Urothelium cell line (cell line): ENCODE measurements around the gene RTKN.
"Not testable (repeated sequence)": the region's sequence is repeated elsewhere in the genome, so short reads cannot be mapped to it uniquely, and the experiment has no call there.

Experiments used
- DNase-seq: peaks from one replicate; pipeline ENCODE4 v3.0.0; 2011; ENCODE audit warnings: low spot score, mixed read lengths
- FAIRE-seq: peaks from 2 replicates; lab custom pipeline; 2011; peaks lifted over from hg19 to GRCh38; lab: Jason Lieb, UNC

The RTKN gene

DNA sequence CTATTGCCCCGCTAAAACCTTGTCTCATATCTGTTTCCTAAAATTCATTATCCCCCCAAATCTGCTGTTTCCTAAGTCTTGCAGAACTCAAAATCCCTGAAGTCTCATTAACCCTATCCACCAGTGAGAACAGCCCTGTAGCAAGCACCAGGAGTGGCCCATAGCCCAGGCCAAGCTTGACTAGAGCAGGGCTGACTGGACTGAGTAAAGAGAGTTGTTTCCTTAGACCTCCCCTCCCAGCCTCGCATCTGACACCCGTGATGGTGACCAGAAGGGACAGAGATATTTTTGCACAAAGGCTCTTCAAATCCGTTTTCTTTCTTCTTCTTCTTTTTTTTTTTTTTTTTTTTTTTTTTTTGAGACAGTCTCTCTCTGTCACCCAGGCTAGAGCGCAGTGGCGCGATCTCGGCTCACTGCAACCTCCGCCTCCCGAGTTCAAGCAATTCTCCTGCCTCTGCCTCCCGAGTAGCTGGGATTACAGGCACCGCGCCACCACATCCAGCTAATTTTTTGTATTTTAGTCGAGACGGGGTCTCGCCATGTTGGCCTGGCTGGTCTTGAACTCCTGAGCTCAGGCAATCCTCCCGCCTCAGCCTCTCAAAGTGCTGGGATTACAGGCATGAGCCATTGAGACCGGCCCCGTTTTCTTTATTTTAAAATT, 21.2 kb downstream of the RTKN start:
- not testable (repeated sequence) for DNase-seq, FAIRE-seq

DNA sequence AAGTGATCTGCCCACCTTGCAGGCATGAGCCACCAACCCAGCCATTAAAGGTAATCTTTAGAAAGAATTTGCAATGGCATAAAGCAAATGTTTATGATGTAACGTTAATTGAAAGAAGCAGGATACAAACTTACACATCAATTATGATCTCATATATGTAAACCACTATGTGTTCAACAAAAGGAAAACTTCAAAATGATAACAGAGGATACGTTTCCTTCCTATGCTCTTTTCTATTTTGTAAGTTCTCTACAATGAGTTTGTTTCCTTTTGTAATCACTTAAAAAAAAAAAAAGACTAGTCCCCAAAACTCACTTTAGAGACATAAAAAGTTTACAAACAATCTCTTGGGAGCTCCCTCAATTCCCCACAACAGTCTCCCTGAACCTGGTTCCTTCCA, 21.7 kb downstream of the RTKN start:
- DNase-seq, result no peak
- FAIRE-seq, result no peak

GRCh38 chr2:74419345-74419744, 22.4 kb downstream of the RTKN start:
- no peak for DNase-seq
- FAIRE-seq, result no peak

DNA sequence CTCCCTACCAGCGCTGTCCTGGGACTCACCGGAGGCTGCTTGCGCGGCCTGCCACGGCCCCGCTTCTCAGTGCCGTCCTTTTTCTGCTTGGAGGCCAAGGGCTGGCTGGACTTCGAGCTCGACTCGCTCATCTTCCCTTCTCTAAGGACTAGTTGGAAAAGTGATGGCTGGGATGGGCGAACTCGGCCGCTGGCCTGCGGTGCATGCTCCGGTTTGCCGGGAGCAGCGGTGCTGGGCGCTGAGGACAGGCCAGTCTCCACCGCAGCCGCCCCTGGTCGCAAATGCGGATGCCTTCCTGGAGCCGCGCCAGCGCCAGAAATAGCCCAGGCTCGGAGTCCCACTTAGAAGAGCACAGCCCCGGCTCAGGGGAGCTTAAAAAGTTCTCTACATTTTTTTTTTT, 23.4 kb downstream of the RTKN start:
- DNase-seq (no peak), FAIRE-seq (no peak)

DNA sequence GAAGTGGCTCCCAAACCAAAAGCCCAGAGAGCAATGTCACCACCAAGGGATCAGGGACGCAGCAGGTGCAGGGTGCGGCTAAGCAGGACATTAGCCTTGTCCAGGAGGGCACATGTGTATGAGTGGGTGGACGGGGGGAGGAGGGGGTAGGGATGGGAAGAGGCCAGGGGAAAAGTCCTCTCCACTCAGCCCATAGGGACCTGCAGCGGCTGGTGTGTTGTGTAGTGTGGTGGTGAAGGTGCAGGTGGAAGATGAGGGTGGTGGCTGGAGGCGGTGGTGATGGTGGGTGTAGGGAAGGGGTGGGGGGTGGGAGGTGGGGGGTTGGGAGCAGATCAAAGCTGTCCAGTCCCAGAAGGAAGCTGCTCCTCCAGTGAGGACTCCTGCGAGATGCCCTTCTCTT, 24.0 kb downstream of the RTKN start:
- DNase-seq (no peak), FAIRE-seq (no peak)

- no peak for FAIRE-seq
Measured at GRCh38 chr2:74417197-74417596, 24.5 kb downstream of the RTKN start.

DNA sequence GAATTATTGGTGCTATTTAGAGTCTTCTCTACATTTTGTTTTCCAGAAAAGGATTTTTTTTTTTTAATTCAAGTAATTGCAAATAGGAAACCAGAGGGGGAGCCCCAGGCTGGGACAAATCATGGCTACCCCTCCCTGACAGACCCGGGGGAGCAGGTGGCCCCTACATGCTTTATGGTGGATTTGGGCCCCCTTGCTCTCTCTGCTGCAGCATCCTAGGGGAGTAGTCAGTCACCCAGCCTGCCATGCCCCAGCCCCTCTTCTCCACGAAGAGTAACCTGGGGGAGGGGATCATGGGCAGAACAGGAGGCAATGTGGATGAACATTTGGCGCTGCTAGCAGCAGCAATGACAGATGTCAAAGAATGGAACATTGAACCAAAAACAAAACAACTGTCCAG, 25.0 kb downstream of the RTKN start:
- DNase-seq (no peak), FAIRE-seq (no peak)

More at GRCh38 chr2:74417197-74417596, 24.5 kb downstream of the RTKN start:
- no peak for DNase-seq

DNA sequence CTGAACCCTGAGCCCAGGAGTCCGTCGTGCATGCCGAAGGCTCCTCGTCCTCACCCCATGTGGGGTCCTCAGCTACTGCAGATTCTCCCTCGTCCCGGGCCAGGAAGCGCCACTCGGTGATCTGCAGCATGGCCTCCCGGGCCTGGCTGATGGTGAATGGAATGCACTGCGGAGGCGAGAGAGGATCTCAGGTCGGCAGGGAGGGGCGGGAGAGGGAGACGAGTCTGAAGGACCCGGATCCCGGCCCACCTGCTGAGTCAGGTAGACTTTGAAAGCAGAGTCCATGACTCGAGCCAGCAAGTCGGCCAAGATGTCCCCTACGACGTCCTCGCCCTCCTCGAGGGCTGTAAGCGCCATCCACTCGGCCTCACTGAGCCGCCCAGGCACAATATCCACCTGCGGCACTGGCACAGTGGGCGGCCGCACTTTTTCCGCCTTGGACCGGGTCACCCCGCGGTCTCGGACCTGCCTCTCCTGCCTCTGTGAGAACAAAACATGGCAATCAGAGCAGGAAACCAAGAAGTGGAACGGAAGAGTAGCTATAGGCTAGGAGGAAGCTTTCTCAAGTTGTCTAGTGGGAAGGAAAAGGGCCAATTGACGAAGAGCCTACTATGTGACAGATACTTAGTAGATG, 25.9 kb downstream of the RTKN start:
- DNase-seq (no peak), FAIRE-seq (no peak)

GRCh38 chr2:74414881-74415761, 26.6 kb downstream of the RTKN start:
- no peak for DNase-seq
- no peak for FAIRE-seq

GRCh38 chr2:74414441-74414840, 27.3 kb downstream of the RTKN start:
- no peak for FAIRE-seq
- no peak for DNase-seq

DNA sequence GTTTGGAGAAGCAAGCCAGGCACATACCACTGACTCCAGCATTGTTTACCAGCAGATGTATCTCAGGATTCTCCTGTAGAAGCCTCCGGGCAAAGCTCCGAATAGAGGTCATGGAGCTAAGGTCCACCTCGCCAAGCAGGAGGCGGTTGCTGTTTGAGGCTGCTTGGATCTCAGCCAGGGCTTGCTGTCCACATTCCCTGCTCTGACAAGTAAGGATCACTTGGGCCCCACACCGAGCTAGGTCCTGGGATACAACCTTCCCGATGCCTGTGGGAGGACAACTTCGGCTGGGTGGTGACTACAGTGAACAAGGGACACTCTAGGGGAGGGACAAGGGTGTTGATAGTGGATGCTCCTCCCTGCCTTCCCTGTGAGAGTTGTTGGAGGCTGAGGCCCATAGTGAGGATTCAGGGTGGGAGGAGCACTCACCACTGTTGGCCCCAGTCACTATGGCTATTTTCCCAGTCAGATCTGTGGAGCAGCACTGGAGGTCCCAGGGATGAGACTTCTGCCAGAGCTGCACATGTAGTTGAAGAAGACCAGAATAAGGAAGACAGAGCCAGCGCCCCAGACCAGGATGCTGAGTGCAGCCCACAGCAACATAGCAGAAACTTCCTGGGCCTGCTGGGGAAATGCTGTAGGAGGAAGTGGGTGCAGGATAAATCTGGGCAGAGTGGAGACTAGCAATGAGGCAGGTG, 28.6 kb downstream of the RTKN start:
- no peak for DNase-seq
- FAIRE-seq, result no peak

DNA sequence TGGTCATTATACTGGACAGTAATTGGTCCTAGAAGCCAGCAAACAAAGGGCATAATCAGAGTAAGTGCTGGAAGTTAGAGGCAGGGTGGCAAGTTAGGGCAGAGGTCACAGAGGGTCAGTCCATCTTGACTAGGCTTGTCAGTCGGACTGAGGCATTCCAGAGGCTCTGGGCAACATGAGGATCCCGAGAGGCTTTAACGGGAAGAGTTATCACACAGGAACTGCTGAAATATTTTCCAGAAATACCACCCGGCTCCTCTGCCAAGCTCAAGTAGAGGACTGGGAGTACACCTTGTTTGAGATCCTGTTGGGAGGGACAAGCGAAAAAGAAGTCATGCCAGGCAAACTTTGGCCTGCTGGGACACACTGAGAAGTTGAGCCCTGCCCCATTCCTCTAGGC, 34.1 kb downstream of the RTKN start:
- no peak for FAIRE-seq
- DNase-seq, result no peak

DNA sequence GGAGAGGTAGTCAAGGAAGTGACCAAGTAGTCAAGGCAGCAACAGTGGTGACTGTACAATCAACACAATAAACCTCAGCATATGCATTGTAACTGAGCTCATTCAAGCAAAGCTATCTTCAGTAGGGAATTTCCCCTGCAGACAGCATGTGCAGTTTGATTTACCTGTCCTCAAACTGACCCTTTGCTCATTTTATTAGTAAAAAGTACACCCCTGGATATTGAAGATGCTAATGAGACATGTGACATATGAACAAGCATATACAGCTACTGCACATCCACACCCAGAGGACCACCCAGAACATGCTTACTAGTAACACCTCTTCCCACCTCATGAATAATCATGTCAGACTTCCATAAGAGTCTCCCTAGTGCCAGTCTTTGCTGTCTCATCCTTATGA, 35.7 kb downstream of the RTKN start:
- DNase-seq (no peak), FAIRE-seq (peak; percentile 56)

DNA sequence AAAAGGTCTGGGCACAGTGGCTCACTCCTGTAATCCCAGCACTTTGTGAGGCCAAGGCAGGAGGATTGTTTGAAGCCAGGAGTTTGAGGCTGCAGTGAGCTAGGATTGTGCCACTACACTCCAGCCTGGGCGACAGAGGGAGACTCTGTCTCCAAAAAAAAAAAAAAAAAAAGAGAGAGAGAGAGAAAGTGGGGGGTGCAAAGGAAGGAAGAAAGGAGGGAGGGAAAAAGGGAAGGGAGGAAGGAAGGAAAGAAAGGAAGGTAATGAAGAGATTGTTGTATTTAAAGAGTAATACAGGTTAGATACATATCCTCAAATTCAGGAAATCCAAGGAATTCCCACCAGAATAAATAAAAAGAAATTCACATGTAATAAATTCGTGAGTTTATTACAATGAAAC, 39.8 kb downstream of the RTKN start:
- FAIRE-seq, result no peak
- DNase-seq, result no peak

- FAIRE-seq, result no peak
- no peak for DNase-seq
Measured at GRCh38 chr2:74399785-74400184, 42.0 kb downstream of the RTKN start.

DNA sequence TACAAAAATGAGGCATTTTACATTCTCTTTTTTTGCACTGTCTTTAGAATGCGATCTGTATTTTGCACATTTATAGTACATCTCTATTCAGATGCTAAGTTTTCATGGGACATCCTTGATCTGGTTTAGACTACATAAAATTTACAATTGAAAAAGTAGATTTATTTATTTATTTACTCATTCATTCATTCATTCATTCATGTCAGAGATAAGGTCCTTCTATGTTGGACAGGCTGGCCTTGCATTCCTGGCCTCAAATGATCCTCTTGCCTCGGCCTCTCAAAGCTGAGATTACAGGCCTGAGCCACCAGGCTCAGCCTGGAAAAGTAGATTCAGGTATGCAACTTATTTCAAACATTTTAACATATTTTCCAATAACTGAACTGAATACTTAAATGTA, 45.6 kb downstream of the RTKN start:
- DNase-seq, result no peak
- no peak for FAIRE-seq

- no peak for FAIRE-seq
- no peak for DNase-seq
Measured at GRCh38 chr2:74393525-74393924, 48.2 kb downstream of the RTKN start.

- DNase-seq (no peak), FAIRE-seq (no peak)
Measured at GRCh38 chr2:74392449-74392743, 49.3 kb downstream of the RTKN start.

- FAIRE-seq (peak; percentile 88), DNase-seq (peak; percentile 95)
Measured at GRCh38 chr2:74391580-74392448, 49.9 kb downstream of the RTKN start.

- DNase-seq, result no peak
- no peak for FAIRE-seq
Measured at GRCh38 chr2:74391209-74391579, 50.5 kb downstream of the RTKN start.

- no peak for FAIRE-seq
- no peak for DNase-seq
Measured at GRCh38 chr2:74390606-74391005, 51.1 kb downstream of the RTKN start.
